LNCAP (cell line): ENCODE data around the gene FANCL.

Experiments used
- CTCF ChIP-seq: fragments of 450-650 bp; IDR thresholded peaks from 2 replicates; pipeline ENCODE4 v1.5.1; 2017; ENCODE audit warnings: mild to moderate bottlenecking

Gene FANCL

GRCh38 chr2:58110765-58111164 lies 130.4 kb downstream of the FANCL start:
- TF ChIP-seq CTCF: no peak

- no peak for TF ChIP-seq CTCF
These were observed 131.6 kb downstream of the FANCL start for GRCh38 chr2:58109481-58109880.
